ENCODE results near the gene AQP9.

- TF ChIP-seq POLR2AphosphoS5 (IDR thresholded peaks at IDR 0.05), result no peak
- no peak for TF ChIP-seq CTCF (IDR thresholded peaks at IDR 0.05)
- no peak for TF ChIP-seq POLR2A (IDR thresholded peaks at IDR 0.05)
These were observed 1.4 kb upstream of the AQP9 start for GRCh38 chr15:58136731-58137130.

Data from gastroesophageal sphincter (tissue), 3 donors.